ENCODE results near the gene FBXO44.

DNA sequence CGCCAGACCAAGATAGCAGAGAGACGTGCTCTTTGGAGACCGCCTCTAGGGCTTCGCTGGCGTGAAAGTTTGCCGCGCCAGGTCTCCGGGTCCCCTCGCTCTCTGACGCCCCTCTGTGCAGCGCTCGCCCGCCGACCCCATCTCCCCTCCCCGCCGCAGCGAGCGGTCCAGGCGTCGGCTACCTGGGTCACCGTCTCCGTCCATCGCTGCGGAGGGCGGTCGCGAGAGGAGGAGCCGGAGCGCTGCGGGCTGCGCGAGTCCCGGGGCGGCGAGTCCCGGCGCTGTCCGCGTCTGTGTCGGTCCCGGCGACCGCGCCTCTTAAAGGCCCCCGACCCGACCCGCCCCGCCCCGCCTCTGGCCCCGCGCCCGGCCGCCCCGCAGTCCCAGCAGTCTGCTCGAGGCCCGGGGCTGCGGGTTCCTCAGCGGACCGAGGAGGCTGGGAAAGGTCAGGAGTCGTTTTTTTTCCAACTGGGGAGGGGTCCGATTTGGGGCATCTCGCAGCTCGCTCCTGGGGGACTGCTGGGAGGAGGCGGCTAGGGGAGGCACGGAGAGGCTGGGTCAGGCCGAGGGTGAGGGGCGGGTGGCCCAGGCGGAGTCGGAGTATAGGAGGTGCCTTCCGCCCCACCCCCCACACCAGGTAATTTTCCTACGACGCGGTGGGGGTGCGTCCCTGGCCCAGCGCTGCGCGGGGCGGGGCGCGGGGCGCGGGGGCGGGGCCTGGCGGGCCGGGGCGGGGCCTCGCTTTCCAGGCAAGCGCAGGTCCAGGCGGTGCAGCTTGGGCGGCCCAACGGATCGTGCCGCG lies at the start of gene FBXO44, which contains the start of gene FBXO2:
- TF ChIP-seq CTCF (IDR thresholded peaks at IDR 0.05) (no peak), CEBPB (IDR thresholded peaks at IDR 0.05) (no peak), MAZ (IDR thresholded peaks at IDR 0.05; ENCODE audit: borderline replicate concordance, low read depth, low read length) (no peak), POLR2A (IDR thresholded peaks at IDR 0.05; ENCODE audit: low read length) (no peak), RAD21 (conservative IDR thresholded peaks at IDR 0.05 in 1 of 2, IDR thresholded peaks at IDR 0.05 in 1 of 2) (no peak), RCOR1 (IDR thresholded peaks at IDR 0.05; ENCODE audit: low read depth, low read length) (no peak), CHD2 (IDR thresholded peaks at IDR 0.05; ENCODE audit: low read length, partially characterized antibody) (no peak), BHLHE40 (IDR thresholded peaks at IDR 0.05; ENCODE audit: low read depth, low read length) (no peak), JUNB (IDR thresholded peaks at IDR 0.05) (no peak), PHF8 (IDR thresholded peaks at IDR 0.05; ENCODE audit: borderline replicate concordance, low read depth) (no peak)
- TF ChIP-seq, protein P1, sequence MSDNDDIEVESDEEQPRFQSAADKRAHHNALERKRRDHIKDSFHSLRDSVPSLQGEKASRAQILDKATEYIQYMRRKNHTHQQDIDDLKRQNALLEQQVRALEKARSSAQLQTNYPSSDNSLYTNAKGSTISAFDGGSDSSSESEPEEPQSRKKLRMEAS (IDR thresholded peaks at IDR 0.05) = no peak
